GM18517 (cell line): ENCODE measurements around the gene FAM89A.
"Not testable (repeated sequence)": the region's sequence is repeated elsewhere in the genome, so short reads cannot be mapped to it uniquely, and the experiment has no call there.

Experiments used
- ATAC-seq: cut with Tn5 transposase; IDR thresholded peaks from one replicate; pipeline ENCODE4 v1.9.1; 2021; ENCODE audit warnings: mild to moderate bottlenecking, moderate library complexity; ENCODE audit not compliant: unreplicated experiment

FAM89A gene

GRCh38 chr1:231007535-231007934, 32.5 kb downstream of the FAM89A start:
- not testable (repeated sequence) for ATAC-seq

- ATAC-seq: no peak
Measured at GRCh38 chr1:231001892-231002291, 38.2 kb downstream of the FAM89A start.

- no peak for ATAC-seq
Measured at GRCh38 chr1:231000639-231001038, 39.4 kb downstream of the FAM89A start.

- ATAC-seq: no peak
Measured at GRCh38 chr1:231000201-231000600, 39.9 kb downstream of the FAM89A start.

DNA sequence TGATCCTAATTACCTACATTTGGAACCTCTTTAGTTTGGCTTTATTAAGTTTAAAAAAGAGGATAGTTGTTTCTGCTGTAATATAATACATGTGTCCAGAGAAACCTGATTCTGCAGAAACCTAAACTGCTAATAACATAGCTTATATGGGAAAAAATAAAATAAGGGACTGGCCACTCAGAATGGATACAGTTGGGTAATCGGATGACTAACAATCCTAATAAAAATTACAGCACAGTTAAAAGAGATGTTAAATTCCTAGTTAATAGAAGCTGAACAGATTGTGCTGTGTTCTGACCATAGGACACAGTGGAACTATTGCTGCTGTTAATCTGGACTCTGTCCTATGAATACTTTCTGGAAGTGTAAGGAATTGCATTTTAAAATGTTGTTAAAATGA, 45.2 kb downstream of the FAM89A start:
- ATAC-seq: no peak

GRCh38 chr1:230992100-230992774, 47.8 kb downstream of the FAM89A start:
- ATAC-seq: no peak

GRCh38 chr1:230987448-230987847, 52.6 kb downstream of the FAM89A start:
- ATAC-seq: no peak

DNA sequence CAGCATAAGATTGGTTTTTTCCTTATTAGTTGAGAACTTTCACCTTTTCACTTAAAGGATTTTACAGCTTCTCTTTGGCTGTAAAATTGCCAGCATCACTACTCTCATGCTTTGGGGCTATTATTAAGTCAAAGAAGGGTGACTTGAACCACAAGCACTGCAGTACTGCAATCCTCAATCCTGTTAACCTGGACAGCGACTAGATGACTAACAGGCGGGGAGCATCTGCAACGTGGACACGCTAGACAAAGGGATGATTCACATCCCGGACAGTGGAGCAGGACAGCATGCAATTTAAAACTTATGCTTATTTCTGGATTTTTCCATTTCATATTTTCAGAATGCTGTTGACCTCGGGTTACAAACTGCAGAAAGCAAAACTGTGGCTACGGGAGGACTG, 53.1 kb downstream of the FAM89A start:
- no peak for ATAC-seq

DNA sequence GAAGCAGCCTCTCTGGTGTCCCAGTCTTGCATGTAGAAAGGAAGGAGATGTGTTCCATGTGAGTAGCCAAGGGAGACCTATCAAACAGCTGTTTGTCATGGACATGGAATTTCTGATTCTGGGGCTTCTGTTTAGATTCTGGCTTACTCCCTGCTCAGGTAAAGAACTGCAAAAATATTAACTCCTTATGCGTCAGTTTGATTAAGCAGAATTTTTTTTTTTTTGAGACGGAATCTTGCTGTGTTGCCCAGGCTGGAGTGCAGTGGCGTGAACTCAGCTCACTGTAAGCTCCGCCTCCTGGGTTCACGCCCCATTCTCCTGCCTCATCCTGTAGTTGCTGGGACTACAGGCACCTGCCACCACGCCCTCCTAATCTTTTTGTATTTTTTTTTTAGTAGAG, 54.3 kb downstream of the FAM89A start:
- ATAC-seq: no peak

GRCh38 chr1:230984622-230985515, 55.2 kb downstream of the FAM89A start:
- ATAC-seq: not testable (repeated sequence)

GRCh38 chr1:230983811-230984210, 56.2 kb downstream of the FAM89A start:
- ATAC-seq: no peak

DNA sequence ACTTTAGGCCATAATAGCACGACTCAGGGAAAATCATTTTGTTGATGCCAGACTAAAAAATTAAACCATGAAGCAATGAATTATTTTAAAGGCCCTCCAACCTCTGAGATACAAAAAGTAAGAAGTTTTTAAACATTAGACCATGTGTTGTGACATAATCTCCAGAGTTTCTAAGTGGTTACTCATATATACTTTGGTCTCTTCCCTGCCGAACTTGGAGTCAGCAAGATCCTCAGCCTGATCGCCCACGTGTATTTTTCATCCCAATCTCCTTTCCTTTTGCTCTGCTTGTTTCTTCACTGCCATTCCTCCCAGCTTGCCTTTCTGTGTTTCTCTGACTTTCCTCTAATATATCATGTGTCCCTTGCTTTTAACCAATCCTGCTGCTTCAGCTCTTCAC, 57.4 kb downstream of the FAM89A start:
- no peak for ATAC-seq

- ATAC-seq: no peak
Measured at GRCh38 chr1:230979952-230980351, 60.1 kb downstream of the FAM89A start.

DNA sequence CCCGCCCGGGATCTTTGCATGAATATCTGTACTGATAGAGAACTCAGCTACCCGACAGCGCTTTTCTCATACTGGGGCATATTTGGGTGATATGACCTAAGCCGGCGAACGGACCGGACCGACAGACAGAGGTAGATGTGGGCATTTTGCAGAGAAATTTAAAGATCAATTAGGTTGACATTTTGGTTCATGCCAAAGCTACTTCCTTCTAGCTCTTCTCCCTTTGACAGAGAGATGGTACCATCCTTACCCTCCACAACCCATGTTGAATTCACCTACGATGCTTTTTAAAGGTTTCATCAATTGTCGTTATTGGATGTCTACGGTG, 60.7 kb downstream of the FAM89A start:
- no peak for ATAC-seq

DNA sequence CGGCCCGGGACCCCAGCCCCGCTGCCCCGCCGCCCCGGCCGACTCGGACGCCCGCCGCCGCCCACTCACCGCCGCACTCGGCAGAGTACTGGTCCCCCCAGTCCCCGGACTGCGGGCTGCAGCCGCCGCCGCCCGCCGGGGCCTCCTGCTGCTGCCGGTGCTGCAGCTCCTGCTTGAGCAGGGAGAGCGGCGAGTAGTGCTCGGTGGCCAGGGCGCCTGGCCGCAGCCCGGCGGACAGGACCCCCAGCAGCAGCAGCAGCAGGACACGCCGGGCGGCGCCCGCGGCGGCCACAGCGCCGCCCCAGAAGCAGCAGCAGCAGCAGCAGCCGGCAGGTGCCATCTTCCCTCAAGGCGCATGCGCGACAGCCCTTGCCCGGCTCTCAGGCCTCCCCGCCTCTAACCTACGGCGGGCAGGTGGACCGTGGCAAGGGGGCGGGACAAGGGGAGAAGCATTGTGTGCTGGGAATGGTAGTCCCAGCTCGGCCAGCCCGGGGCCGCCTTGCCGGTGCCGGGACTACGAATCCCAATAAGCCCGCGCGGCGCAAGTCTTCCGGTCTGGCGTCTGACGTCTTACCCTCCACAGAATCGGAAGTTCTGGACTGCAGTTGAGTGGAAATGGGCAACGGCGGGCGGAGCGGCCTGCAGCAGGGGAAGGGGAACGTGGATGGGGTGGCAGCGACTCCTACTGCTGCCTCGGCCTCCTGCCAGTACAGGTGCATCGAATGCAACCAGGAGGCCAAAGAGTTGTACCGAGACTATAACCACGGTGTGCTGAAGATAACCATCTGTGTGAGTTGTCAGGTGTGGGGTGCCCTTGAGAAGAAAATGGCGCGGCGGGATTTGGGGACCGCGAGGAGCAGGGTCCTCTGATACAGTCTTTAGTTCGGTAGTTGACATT, 61.3 kb downstream of the FAM89A start, which contains the start of the genes ARV1 and TTC13:
TSS of gene ARV1 (plus strand) at position 604 of the 898 bp plus-strand sequence. CDS start at position 616, 12 bp downstream.
TSS of gene TTC13 (minus strand) at position 371 of the 898 bp plus-strand sequence. CDS start at position 340, 31 bp downstream.
- ATAC-seq: peak; percentile 89

DNA sequence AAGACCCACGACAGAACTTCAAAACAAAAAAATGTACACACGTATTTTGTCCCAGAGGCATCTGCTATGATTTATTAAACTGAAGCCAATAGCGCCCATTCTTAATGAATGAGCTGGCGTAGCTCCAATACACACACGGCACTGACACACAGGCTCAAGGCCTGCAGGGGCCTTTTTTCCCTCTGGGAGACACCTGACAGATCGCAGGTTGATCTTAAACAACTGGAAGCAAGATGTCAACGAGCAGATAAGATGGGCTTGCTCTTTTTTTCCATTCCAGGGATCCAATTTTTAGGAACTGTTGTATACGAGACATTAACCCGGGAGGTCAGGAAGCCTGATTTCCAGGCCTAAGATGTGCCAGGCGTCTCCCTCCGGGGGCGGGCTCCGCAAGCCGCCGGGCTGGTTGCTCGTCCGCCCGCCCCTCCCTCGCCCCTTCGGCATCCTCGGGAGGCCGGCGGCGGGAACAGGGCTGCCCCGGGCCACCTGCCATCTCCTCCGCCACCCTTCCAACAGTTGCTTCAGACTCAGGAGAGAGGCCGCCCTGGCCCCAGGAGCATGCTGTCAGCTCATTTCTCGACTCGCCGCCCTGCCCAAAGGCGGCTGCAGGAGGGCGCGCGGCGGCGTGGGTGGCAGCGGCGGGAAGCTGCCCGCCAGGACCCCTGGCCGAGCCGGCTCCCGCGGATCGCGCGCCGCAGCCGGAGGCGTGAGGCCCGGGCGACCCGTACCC, 62.1 kb downstream of the FAM89A start:
- peak; percentile 2 for ATAC-seq

GRCh38 chr1:230976825-230977747, 63.0 kb downstream of the FAM89A start:
- ATAC-seq: no peak

DNA sequence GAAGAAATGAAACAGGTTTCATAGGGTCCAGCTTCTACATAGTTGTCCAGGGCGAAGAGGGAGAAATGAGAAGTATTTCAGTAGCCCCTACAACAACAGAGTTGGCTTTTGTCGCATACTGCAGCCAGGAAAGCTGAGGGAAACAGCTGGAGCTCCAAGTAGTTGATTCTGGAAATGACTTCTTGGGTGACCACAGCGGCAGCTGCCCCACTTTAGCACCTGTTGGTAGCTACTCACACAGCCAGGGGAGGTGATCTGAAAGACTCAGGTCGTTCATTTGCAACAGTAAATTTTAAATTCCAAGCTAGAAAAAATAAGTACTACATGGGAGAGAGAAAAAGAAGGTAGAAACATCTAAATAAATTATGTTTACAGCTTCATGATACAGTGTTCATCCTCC, 63.7 kb downstream of the FAM89A start:
- ATAC-seq: no peak

GRCh38 chr1:230975636-230976035, 64.4 kb downstream of the FAM89A start:
- ATAC-seq: no peak
